Ishikawa (cell line): ENCODE measurements around the gene CPVL.

Source experiments
- CEBPB ChIP-seq: IDR thresholded peaks from 2 replicates; pipeline ENCODE4 v1.6.1; 2012
- CREB1 ChIP-seq: IDR thresholded peaks from 2 replicates; pipeline ENCODE4 v1.6.1; 2012; ENCODE audit warnings: low read depth
- EGR1 ChIP-seq: IDR thresholded peaks from 2 replicates; pipeline ENCODE4 v1.6.1; 2012
- EP300 ChIP-seq: IDR thresholded peaks from 2 replicates; pipeline ENCODE4 v1.6.1; 2012; ENCODE audit warnings: borderline replicate concordance
- FOXM1 ChIP-seq: IDR thresholded peaks from 2 replicates; pipeline ENCODE4 v1.6.1; 2012; ENCODE audit warnings: low read depth, borderline replicate concordance
- MAX ChIP-seq: IDR thresholded peaks from 2 replicates; pipeline ENCODE4 v1.6.1; 2012
- NFIC ChIP-seq: IDR thresholded peaks from 2 replicates; pipeline ENCODE4 v1.6.1; 2012
- RAD21 ChIP-seq: IDR thresholded peaks from 2 replicates; pipeline ENCODE4 v1.6.1; 2012; ENCODE audit warnings: low read depth
- REST ChIP-seq: IDR thresholded peaks from 2 replicates; pipeline ENCODE4 v1.6.1; 2012; ENCODE audit warnings: low read depth, mild to moderate bottlenecking
- TAF1 ChIP-seq: IDR thresholded peaks from 2 replicates; pipeline ENCODE4 v1.6.1; 2012; ENCODE audit warnings: low read depth, mild to moderate bottlenecking
- TCF12 ChIP-seq: IDR thresholded peaks from 2 replicates; pipeline ENCODE4 v1.6.1; 2012; ENCODE audit warnings: low read depth
- TEAD4 ChIP-seq: IDR thresholded peaks from 2 replicates; pipeline ENCODE4 v1.6.1; 2012
- USF1 ChIP-seq: IDR thresholded peaks from 2 replicates; pipeline ENCODE4 v1.6.1; 2012
- YY1 ChIP-seq: IDR thresholded peaks from 2 replicates; pipeline ENCODE4 v1.6.1; 2012; ENCODE audit warnings: low read depth
- ZBTB7A ChIP-seq: IDR thresholded peaks from 2 replicates; pipeline ENCODE4 v1.6.1; 2012; ENCODE audit warnings: low read depth

The CPVL gene

GRCh38 chr7:28998105-28998504 is 148.2 kb downstream of the CPVL start:
- no peak for TF ChIP-seq USF1
- TF ChIP-seq TEAD4 = no peak
- TF ChIP-seq REST = no peak
- TF ChIP-seq CEBPB = no peak
- TF ChIP-seq ZBTB7A = no peak
- TF ChIP-seq EGR1 = no peak
- TF ChIP-seq MAX = no peak
- no peak for TF ChIP-seq NFIC
- TF ChIP-seq EP300 = no peak
- TF ChIP-seq RAD21 = no peak
- no peak for TF ChIP-seq TCF12
- no peak for TF ChIP-seq FOXM1
- no peak for TF ChIP-seq CREB1
- no peak for TF ChIP-seq YY1
- no peak for TF ChIP-seq TAF1

- no peak for TF ChIP-seq ZBTB7A
- TF ChIP-seq CEBPB = no peak
- no peak for TF ChIP-seq CREB1
- no peak for TF ChIP-seq MAX
- no peak for TF ChIP-seq TAF1
- TF ChIP-seq TEAD4 = no peak
- no peak for TF ChIP-seq EP300
- no peak for TF ChIP-seq REST
Observed at GRCh38 chr7:28996836-28997235, 149.5 kb downstream of the CPVL start.

GRCh38 chr7:28993371-28993770 is 153.0 kb downstream of the CPVL start:
- TF ChIP-seq RAD21 = no peak
- no peak for TF ChIP-seq EP300
- TF ChIP-seq TCF12 = no peak
- TF ChIP-seq ZBTB7A = no peak
- TF ChIP-seq TEAD4 = no peak
- TF ChIP-seq CREB1 = no peak
- TF ChIP-seq CEBPB = no peak
- no peak for TF ChIP-seq REST
- TF ChIP-seq YY1 = no peak
- TF ChIP-seq FOXM1 = no peak
- no peak for TF ChIP-seq NFIC
- TF ChIP-seq EGR1 = no peak
- no peak for TF ChIP-seq MAX
- TF ChIP-seq USF1 = no peak
- TF ChIP-seq TAF1 = no peak

- TF ChIP-seq MAX (no peak), FOXM1 (no peak), USF1 (no peak), TCF12 (no peak), RAD21 (no peak), EP300 (no peak), CREB1 (no peak), EGR1 (no peak), ZBTB7A (no peak), TEAD4 (no peak), CEBPB (no peak), YY1 (no peak), NFIC (no peak), REST (no peak), TAF1 (no peak)
Observed at GRCh38 chr7:28992798-28993197, 153.5 kb downstream of the CPVL start.
